GM21786 (cell line): Measurements from ENCODE around the gene POMZP3.
"Not testable (repeated sequence)": the region's sequence is repeated elsewhere in the genome, so short reads cannot be mapped to it uniquely, and the experiment has no call there.

Experiments
- ATAC-seq: cut with Tn5 transposase; IDR thresholded peaks from one replicate; pipeline ENCODE4 v1.9.1; 2021; ENCODE audit not compliant: unreplicated experiment

The POMZP3 gene

DNA sequence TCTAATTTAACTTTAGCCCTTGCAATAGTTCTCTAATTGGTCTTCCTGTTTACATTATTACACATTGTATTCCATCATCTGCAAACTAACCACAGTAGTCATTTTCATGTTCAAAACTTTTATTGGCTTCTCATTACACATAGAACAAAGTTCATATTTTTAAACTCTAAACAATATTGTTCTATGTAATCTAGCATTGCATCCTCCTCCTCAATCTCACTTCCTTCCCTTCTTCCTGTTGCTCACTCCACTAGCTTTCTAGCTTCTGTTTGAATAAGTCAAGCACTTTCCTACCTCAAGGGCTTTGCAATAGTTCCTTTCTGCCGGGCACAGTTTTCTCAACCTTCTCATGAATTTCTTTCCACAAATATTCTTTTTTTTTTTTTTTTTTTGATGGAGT lies 38.5 kb downstream of the POMZP3 start:
- ATAC-seq = not testable (repeated sequence)

DNA sequence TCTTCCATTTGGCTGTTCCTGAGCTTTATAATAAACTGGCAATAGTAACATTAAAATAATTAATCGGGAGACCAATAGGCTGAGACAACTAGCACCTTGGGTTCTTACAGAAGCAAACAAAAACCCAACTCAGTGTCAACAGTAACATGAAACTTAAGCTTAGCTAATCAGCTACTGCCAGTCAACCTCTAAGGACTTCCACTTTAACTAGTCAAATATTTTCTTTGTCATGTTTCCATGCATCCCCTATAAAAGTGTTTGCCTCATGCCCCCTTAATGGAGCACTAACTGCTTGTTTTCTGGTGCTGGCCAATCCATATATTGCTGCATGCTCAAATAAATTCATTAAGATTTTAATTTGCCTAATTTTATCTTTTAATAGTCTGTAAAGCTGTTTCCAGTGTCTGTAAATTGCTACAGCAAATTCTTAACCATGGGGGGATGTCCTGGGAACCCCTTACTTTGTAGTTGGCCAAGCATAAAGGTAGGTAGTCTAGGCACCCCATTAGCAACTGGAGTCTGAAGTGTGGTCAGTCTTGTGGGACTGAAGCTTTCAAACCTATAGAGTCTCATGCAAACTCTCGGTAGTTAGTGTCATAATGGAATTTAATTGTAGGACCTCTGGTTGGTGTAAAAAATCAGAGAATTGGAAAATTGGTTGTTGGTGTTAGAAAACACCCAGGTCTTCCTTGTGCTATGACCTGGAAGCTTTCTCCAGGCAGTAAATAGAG lies 40.3 kb downstream of the POMZP3 start:
- ATAC-seq = not testable (repeated sequence)

DNA sequence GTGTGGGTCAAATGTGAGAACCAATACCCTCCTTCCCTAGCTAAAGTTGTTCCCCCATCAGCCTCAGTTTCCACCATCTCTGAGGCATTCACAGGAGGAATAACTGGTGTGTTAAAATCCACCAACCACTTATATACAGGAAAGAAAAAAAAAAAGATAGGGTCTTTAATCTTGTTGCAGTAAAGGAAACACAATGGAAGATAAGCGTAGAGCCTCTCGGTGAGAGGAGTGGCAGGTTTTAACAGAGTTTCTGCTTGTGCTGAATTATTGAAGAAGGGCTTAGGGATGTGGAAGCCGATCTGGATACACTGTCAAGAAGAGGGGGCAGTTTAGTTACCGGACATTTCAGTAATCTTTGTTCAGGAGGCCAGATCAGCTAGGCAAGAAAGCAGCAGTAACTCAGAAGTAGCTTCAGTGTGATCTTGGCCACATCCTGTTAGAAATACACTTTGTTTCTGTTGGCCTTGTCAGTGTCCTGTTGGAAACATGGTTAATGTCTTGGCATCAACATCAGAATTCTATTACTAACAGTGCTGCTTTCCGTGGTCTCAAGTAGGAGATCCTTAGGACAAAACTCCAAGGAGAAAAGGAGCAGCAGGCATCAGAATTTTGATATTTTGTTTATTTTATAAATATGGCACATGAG lies 43.3 kb downstream of the POMZP3 start:
- not testable (repeated sequence) for ATAC-seq

DNA sequence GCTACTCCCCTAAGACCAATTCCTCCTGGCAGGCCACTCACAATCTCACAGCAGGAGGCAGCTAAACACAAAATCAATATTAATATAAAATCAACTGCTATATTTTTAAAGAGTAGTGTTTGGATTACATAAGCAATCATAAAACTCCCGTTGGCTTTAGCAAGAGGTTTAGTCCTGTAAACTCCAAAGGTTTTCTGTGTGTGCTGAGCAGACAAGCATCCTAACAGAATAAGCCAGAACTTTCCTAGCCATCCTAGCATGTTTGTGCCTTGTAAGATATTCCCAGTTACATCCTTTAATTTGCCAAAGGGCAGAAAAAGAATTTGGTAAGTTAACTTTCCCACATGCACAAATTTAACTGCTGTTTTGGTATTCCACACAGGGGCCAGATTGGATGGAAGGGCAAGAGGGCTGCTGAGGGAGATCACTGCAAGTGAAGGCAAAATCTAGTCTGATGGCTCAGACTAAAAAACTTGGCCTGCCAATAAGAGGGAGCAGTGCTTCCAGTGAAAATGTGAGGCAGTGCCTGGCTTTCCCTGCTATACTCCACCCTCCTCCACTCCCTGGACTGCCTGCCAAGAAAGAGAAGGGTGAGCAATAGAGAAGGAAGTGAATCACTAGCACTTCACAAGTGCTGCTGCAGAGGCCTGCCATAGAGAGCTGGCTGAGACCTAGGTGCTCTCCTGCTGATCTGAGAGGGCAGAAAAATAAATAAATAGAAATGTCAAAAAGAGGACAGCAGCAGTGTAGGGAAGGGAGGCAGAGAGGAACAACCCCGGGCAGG lies 44.0 kb downstream of the POMZP3 start:
- ATAC-seq = not testable (repeated sequence)

DNA sequence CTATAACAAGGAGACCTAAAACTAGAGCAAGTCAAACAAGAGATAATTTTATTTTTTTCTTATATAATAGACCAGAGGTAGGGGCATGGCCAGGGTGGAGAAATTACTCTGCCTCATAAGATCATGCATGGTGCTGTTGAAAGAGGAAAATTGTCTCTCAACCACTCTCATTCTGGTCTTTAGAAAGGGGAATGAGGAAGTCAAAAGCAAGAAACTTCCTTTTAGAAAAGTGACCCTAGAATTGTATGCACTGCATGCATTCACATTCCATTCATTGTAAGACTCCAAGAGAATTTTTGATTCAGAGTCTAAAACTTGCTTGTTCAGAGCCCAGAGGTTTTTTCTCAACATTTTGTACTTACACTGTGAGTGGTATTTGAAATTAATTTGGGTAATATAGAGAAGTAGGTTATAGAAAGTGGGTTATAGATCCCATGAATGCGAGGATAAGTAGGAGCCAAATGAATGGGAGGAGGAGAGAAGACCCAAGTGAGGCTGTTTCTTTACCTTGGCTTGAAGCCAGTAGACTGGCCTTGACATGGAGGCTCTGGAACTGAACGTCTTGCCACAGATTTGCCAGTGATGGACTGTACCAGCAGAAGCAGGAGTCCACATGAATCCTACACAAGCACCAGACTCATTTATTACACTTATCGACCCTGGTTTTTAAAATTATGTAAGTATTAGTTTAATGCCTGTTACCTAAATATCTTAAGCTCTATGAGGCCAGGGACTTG lies 51.0 kb downstream of the POMZP3 start:
- not testable (repeated sequence) for ATAC-seq

DNA sequence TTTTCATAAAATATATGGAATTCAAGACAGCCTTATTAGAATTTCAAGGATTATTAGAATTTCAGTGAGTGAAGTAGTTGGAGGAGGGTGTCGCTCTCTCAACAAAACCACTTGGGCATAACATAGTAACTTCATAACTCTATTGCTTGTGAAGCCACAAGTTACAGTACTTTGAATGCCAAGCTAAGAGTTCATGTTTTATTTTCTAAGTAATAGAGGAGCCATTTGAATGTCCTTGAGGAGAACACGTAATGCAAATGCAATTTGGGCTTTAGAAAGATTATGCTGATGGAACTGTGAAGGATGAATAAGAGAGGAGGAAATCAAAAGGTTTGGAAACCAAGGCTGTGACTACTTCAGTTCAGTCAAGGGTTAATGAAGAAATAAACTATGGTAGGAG lies 51.6 kb downstream of the POMZP3 start:
- not testable (repeated sequence) for ATAC-seq

DNA sequence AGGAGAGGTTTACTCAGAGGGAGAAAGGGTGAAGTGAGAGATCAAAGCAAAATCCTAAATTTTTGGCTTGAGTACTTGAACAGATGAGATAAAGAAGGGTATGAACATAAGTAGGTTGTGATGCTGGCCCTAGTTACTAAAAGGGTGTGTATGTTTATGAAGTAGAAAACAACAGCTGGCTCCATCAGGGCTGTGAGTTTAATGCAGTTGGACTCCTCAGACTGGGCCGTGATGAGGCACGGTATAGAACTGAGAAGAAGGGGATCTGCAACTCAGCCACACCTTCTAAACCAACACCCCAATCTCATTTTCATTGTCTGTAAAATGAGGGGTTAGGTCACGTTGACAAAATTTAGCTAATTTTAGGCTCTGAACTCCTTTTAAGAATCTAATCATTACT lies 54.8 kb downstream of the POMZP3 start:
- not testable (repeated sequence) for ATAC-seq

DNA sequence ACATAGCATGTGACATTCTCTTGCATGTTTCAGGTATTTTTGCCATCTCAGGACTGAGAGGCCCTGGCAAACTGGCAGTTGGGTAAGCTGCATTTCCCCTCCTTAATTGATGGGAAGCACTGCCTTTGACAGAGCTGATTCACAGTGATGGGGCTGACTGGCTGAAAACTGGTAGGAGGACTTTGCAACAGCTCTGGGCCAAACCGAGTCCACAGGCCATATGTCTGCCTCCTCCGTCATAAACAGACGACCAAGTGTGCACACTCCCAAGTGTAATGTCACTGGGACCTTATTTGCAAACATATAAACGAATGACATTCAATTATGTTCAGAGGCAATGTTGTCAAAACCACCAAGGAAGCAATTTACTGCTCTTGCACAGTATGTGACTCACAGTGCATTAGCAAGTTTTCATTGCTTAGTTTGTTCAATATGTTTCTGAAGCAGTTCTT lies 56.7 kb downstream of the POMZP3 start:
- ATAC-seq = not testable (repeated sequence)

DNA sequence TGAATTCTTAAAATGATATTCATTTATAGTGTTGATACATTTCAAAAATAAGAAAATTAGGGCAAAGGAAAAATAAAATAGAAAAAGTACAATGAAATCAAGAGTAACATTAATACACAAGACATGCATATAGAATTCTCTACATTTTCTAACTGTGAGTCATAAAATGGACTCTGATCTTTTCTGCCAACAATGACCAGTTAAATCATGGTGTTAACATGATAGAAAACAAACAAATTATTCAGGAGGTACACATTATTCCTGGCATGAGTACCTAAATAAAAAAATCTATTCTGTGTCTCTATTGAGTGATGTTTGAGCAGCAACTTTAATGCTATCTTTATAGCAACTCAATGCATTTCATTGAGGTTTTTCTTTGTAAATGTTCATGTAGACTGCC lies 58.3 kb downstream of the POMZP3 start:
- not testable (repeated sequence) for ATAC-seq

DNA sequence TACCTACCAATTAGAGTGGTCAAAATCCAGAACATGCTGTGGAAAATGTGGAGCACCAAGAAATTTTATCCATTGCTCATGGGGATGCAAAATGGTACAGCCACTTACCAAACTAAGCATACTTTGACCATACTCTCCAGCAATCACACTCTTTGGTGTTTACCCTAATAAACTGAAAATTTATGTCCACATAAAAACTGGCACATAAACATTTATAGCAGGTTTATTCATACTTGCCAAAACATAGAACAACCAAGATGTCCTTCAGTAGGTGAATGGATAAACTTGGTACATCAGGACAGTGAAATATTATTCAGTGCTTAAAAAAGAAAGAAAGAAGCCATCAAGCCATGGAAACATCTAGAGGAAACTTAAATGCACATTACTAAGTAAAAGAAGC lies 59.3 kb downstream of the POMZP3 start:
- ATAC-seq = not testable (repeated sequence)

DNA sequence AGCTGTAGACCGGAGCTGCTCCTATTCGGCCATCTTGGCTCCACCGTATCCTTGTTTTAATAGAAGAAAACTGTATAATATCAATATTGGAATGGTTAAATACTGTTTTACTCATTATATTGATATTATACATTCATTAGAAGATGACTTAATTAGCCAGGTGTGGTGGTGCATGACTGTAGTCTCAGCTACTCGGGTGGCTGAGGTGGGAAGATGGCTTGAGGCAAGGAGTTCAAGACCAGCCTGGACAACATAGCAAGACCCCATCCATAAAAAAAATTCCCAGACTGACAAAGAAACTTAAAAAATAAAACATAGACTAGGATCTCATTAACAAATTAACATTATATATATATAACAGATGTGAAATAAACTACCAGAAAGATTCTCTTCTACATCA lies 59.8 kb downstream of the POMZP3 start:
- not testable (repeated sequence) for ATAC-seq

DNA sequence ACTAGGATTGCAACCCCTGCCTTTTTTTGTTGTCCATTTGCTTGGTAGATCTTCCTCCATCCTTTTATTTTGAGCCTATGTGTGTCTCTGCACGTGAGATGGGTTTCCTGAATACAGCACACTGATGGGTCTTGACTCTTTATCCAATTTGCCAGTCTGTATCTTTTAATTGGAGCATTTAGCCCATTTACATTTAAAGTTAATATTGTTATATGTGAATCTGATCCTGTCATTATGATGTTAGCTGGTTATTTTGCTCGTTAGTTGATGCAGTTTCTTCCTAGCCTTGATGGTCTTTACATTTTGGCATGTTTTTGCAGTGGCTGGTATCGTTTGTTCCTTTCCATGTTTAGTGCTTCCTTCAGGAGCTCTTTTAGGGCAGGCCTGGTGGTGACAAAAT lies 62.1 kb downstream of the POMZP3 start:
- not testable (repeated sequence) for ATAC-seq

DNA sequence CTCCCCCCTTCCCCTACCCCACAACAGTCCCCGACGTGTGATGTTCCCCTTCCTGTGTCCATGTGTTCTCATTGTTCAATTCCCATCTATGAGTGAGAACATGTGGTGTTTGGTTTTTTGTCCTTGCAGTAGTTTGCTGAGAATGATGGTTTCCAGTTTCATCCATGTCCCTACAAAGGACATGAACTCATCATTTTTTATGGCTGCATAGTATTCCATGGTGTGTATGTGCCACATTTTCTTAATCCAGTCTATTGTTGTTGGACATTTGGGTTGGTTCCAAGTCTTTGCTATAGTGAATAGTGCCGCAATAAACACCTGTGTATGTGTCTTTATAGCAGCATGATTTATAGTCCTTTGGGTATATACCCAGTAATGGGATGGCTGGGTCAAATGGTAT lies 65.7 kb downstream of the POMZP3 start:
- not testable (repeated sequence) for ATAC-seq

DNA sequence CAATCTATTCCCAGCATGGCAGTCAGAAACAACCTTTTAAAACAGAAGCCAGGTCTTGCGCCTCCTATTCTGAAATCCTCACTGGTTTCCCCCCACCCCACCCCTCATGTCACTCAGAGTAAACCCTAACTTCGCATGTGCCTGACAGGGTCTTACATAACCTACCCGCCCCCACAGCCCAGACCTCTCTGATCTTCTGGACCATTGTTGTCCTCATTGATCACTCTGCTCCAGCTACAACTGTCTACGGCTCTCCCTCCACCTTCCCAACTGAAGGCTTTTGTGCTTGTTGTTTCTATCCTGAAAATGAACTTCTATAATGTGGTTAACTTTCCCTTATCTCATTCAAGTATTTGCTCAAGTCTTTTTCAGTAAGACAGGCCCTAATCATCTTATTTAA lies 66.9 kb downstream of the POMZP3 start:
- not testable (repeated sequence) for ATAC-seq
